Testis (tissue), 2 donors: ENCODE results near the gene ARPP19.

Experiments used
- POLR2A ChIP-seq: fragments of 450-650 bp; IDR thresholded peaks from one replicate; pipeline ENCODE4 v1.6.1; 2017; ENCODE audit warnings: antibody characterized with exemption, mild to moderate bottlenecking, moderate library complexity
- TF ChIP-seq, protein P1 (sequence below), 3 experiments: fragments of 450-650 bp in 2 of 3; fragments of 200-600 bp in 1 of 3; sonication (generic) in 1 of 3; IDR thresholded peaks; one replicate each; pipeline ENCODE4 v1.5.1; 2016 to 2019; ENCODE audit warnings: antibody characterized with exemption in 3 of 3, mild to moderate bottlenecking in 2 of 3, moderate library complexity in 1 of 3

DNA sequence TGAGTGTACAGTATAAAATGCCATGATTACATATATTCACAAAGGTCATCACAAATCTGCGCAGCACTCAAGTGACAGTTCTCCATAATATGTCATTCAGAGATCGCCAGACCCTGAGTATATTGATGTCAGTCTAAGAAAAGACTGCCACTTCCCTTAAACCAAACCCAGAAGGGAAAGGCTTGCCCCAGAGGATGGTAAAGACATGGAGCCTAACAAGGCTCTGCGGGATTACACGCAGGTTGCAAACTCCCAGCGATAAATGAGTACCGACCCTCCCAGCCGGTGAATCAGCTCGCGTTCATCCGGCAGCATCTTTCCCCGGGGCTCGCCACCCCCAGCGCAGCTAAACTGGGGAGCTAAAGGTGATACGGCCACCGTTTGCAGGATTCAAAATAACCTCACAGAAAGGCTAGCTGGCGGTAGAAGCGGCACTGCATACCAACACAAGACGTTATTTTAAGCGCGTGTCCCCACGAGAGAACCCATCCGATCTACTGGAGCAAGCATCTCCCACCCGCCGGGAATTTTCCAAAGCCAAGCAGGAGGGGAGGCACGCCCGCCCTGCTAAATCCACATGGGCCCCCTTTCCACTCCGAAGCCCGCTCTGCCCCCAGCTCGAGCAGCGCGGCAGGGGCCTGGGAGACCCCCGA, 40.8 kb downstream of the ARPP19 start:
- TF ChIP-seq, protein P1, sequence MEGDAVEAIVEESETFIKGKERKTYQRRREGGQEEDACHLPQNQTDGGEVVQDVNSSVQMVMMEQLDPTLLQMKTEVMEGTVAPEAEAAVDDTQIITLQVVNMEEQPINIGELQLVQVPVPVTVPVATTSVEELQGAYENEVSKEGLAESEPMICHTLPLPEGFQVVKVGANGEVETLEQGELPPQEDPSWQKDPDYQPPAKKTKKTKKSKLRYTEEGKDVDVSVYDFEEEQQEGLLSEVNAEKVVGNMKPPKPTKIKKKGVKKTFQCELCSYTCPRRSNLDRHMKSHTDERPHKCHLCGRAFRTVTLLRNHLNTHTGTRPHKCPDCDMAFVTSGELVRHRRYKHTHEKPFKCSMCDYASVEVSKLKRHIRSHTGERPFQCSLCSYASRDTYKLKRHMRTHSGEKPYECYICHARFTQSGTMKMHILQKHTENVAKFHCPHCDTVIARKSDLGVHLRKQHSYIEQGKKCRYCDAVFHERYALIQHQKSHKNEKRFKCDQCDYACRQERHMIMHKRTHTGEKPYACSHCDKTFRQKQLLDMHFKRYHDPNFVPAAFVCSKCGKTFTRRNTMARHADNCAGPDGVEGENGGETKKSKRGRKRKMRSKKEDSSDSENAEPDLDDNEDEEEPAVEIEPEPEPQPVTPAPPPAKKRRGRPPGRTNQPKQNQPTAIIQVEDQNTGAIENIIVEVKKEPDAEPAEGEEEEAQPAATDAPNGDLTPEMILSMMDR (IDR thresholded peaks at IDR 0.05), result no peak
- no peak for TF ChIP-seq POLR2A
